Measurements from ENCODE around the gene RELN.

- no peak for TF ChIP-seq SUZ12 (IDR thresholded peaks at IDR 0.05)
- TF ChIP-seq SP1 (IDR thresholded peaks at IDR 0.05), result no peak
- no peak for TF ChIP-seq ELF4 (IDR thresholded peaks at IDR 0.05)
- TF ChIP-seq PKNOX1 (IDR thresholded peaks at IDR 0.05), result no peak
- TF ChIP-seq FOXM1 (IDR thresholded peaks at IDR 0.05; ENCODE audit: borderline replicate concordance), result no peak
These were observed 396.6 kb downstream of the RELN start for GRCh38 chr7:103592844-103593243.

Measured in HEK293T (cell line).